ENCODE measurements around the gene SLC39A1. TPM values are rescaled to one million over a fixed set of nuclear protein-coding genes. Genes with fewer than 3 reads are reported as not detected.

Gene SLC39A1
- total and polyA plus RNA-seq, 9 of the 15 experiments (the other 6 are each of a cell fraction or from before 2014, with no cell fraction given), result 9.9 to 81.1 (median 62.7) TPM

- TF ChIP-seq PREB (CRISPR knock-in tag; IDR thresholded peaks at IDR 0.05) (no peak), NFRKB (IDR thresholded peaks at IDR 0.05; ENCODE audit: low read depth) (peak; percentile 72; the same call in 1 of the 2 replicates), ZNF140 (CRISPR knock-in tag; IDR thresholded peaks at IDR 0.05) (no peak), PML (IDR thresholded peaks at IDR 0.05; ENCODE audit: low read length) (peak; percentile 74; the same call in 1 of the 2 replicates), ZBTB9 (CRISPR knock-in tag; IDR thresholded peaks at IDR 0.05) (no peak), THRB (CRISPR knock-in tag; conservative IDR thresholded peaks at IDR 0.05) (no peak), FOXA1 (IDR thresholded peaks at IDR 0.05; ENCODE audit: borderline replicate concordance) (no peak), PYGO2 (tag; IDR thresholded peaks at IDR 0.05) (no peak), ATF6 (CRISPR knock-in tag; IDR thresholded peaks at IDR 0.05) (no peak; the same call in 1 of the 2 replicates), POLR2AphosphoS5 (IDR thresholded peaks at IDR 0.05; ENCODE audit: control insufficient read depth, insufficient read depth, low read depth, low read length) (peak; percentile 66), ELF1 (tag; IDR thresholded peaks at IDR 0.05) (peak; percentile 87), JUN (IDR thresholded peaks at IDR 0.05; ENCODE audit: borderline replicate concordance, low read depth, low read length) (no peak; the same call in 1 of the 2 replicates), JUN (CRISPR knock-in tag; IDR thresholded peaks at IDR 0.05; ENCODE audit: borderline replicate concordance) (no peak), HIVEP1 (CRISPR knock-in tag; IDR thresholded peaks at IDR 0.05) (0 out of 2 replicates have a peak, but pooled peaks have one; percentile 2), POLR2G (IDR thresholded peaks at IDR 0.05; ENCODE audit: low read depth, low read length) (peak; percentile 98), TAF7 (tag; IDR thresholded peaks at IDR 0.05) (peak; percentile 47; the same call in 1 of the 2 replicates), ZFP1 (CRISPR knock-in tag; IDR thresholded peaks at IDR 0.05) (no peak), ELF2 (CRISPR knock-in tag; IDR thresholded peaks at IDR 0.05) (peak; percentile 90), ILK (tag; IDR thresholded peaks at IDR 0.05; ENCODE audit: borderline replicate concordance, low read depth) (no peak)
Measured at GRCh38 chr1:153977250-153978240, 14.2 kb upstream of the SLC39A1 start, which contains the start of gene JTB (continued).
